GM19455 (cell line): ENCODE data around the gene OR13J1.

Experiments used
- ATAC-seq: cut with Tn5 transposase; IDR thresholded peaks from one replicate; pipeline ENCODE4 v1.9.1; 2021; ENCODE audit not compliant: unreplicated experiment

The OR13J1 gene

DNA sequence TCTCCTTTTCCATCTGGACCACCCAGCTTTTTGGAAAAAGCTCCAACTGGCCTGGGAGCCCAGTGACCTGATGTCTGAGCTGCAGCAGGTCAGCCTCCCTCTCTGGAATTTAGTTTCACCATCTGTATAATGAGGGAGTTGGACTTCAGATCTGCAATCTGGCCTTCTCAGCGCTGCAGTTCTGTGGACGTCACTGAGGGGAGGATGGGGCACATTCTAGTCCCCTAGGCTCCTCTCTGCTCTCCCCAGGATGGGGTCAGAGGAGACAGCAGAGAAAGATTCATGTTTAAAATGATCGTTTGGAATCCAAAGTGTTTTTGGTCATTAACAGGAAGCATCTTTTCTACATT lies 10.2 kb downstream of the OR13J1 start:
- ATAC-seq: no peak

DNA sequence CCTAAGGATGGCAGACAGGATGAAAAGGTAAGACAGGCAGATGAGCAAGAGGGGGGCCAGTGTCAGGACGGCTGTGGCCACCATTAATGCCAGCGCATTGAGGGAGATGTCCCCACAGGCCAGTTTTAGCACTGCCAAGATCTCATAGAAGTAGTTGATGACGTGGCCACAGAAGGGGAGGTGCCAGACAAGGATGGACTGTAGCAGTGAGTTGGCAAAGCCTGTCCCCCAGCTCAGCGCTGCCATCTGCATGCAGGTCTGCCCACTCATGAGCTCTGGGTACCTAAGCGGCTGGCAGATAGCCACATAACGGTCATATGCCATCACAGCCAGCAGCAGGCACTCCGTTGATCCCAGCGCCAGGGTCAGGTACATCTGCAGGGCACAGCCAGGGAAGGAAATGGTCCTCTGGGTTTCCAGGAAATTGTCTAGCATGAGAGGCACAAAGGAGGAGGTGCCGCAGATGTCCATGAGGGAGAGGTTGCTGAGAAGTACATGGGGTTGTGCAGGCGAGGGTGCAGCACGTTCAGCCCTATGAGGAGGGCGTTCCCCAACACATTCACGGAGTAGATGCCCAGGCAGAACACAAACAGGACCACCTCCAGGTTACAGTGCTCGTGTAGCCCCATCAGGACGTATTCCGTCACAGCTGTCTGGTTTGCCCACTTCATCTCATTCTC lies 10.8 kb downstream of the OR13J1 start:
- ATAC-seq: no peak

DNA sequence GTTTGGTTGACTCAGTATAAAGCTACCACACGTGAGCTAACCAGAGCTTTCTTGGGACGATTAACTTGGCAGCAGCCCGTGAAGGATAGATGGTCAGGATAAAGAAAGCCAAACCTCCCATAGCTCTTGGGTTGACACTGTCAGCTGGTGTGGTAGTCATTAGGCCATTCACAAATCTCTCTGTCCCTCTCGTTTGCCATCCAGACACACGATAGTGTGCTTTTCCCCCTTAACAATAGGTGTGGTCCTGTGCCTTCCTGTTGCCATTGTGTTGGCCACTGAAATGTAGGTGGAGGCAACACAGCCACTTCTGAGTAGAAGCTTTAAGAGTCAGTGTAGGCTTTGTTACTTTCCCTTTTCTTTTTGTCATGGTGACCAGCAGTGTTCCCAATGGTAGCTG lies 11.7 kb downstream of the OR13J1 start:
- no peak for ATAC-seq

DNA sequence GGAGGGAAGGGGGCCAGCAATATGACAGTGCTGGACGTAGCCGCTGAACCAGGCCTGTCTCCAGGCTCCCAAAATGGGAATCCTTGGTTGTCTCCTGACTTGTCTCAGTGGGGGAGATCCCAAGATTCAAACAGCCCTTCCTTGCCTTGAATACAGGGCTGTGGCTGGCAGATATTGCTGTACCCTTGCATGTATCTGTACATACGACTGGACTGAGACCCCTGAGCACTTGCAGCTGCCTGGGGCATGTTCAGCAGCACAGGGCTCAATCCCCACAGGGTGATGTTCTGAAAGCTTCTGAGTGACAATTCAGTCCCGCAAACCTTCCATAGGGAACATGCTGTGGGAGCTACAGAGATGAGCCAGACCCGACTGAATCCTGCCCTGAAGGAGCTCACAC lies 13.3 kb downstream of the OR13J1 start:
- no peak for ATAC-seq

DNA sequence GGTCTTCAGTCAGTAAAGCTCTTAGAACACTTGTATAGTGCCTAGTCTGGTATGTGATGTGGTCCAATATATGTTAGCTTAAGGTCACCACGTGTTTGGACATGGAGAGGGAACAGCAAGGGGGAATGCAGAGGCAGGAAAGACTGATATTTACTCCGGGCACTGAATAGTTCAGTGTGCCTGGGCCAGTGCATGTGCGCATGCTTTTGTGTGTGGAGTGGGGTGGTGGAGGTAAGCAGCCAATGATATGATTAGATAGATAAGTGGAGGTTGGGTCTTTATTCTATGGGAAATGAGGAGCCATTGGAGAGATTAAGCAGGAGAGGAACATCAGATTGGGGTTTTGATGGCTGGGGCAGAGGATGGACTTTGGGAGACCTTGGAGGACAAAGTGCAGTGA lies 14.0 kb downstream of the OR13J1 start:
- no peak for ATAC-seq

DNA sequence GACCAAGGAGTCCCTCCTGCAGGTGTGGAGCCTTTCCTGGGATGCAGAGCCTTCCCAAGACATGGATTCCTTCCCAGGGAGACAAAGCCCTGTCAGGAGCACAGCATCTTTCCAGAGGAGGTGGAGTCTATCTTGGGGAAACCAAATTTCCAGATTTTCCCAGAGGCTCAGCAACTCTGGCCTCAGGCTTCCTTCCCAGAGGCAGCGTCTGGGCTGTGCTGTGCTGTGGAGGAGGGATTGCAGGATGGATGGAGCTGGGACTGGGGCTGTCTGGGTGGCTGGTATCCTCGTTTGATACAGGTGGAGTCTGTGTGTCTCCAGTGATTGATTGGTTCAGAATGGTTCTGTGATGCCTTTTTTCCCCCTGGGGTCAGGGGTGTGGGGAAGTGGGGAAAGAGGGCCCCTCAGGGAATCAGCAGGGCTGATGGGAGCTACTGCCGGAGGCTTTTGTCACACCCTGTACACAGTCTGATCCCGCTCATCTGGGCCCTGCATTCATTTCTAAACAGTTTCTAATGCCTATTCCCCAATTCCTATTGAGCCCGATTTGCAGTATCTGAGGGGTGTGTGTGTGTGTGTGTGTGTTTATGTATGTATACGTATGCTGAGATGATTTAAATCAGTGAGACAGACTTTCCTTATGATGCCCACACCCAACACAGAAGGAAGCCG lies 16.0 kb downstream of the OR13J1 start:
- no peak for ATAC-seq

DNA sequence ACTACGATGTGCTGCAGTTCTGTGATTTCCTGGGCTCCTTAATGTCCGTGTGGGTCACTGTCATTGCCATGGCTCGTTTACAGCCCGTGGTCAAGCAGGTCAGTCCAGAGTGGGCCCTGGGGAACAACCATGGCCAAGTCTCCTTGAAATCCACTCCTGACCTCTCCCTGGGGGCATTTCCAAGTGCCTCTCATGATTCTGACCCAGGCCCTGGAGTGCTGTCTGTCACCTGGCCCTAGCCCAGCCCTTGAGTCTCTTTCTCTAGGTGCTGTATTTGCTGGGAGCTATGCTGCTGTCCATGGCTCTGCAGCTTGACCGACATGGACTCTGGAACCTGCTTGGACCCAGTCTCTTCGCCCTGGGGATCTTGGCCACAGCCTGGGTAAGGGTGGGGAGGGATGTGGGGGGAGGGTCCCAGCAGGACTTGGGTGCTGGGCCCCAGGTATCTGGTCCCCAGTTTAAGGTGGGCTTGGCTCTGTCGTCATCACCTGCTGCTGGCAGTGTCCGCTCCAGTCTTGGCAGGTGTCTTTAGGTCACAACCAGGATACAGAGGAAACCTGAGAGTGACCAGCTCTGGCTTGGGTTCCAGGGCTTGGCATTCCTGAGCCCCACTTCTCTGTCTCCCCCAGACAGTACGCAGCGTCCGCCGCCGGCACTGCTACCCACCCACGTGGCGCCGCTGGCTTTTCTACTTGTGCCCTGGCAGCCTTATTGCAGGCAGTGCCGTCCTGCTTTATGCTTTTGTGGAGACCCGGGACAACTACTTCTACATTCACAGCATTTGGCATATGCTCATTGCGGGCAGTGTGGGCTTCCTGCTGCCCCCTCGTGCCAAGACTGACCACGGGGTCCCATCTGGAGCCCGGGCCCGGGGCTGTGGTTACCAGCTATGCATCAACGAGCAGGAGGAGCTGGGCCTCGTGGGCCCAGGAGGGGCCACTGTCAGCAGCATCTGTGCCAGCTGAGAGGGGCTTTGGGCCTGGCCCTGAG lies 17.0 kb downstream of the OR13J1 start:
- no peak for ATAC-seq

DNA sequence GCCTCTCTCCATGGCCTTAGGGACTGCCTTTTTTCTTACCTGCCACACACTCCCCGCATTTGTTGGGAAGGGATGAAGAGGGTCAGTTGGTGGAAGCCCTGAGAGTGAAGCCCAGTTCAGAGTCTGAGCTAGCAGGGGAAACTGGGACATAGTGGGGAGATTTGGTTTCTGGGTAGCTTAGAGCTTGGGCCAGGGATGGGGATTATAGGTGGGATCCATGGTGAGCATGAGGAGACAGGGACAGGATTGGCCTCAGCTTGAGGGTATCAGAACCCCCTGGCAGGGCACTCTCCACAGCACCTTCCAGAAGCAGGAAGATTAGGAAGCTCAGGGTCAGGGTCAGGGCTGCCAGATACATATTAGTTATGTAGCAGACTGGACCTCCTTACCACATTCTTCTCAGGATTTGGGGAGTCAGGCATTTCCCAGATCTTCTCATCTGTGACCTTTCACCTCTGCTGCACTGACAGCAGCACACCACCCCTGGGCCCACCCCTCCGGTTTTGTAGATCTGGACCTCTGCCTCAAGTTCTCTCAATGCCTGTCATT lies 17.9 kb downstream of the OR13J1 start:
- ATAC-seq: no peak

DNA sequence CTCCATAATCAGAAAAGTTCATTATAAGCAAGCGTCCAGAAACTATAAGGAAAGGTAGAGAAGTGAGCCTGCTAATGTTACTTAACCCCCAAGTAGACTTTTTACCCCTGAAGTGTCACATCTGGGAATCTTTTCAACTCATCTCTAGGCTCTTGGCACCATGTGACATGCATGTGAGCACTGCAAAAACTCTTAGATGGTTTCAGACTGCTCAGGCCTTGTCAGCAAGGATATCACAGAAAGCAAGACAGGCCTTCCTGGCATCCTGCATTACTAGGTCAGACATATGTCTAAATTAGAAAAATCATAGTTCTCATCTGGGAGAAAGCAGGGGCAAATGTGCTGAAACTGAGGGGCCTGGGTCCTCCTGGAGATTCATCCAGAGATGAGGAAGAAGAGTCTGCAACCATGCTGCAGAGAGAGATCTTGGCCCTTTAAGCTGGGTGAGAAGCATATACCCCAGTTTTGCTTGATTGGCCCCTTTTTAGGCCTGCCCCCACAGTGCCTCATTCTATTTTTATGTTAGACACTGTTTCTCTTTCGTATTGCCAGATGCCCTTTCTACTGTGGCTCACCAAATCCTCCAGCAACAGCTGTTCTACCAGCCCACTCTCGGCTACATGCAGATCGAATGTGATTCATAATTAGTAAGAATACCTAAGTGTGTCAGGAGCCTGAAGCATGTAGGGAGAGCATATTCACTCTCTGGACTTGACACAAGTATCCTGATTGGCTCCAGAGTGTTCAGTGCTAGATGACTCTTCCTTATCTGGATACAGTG lies 22.2 kb downstream of the OR13J1 start:
- peak; percentile 85 for ATAC-seq

DNA sequence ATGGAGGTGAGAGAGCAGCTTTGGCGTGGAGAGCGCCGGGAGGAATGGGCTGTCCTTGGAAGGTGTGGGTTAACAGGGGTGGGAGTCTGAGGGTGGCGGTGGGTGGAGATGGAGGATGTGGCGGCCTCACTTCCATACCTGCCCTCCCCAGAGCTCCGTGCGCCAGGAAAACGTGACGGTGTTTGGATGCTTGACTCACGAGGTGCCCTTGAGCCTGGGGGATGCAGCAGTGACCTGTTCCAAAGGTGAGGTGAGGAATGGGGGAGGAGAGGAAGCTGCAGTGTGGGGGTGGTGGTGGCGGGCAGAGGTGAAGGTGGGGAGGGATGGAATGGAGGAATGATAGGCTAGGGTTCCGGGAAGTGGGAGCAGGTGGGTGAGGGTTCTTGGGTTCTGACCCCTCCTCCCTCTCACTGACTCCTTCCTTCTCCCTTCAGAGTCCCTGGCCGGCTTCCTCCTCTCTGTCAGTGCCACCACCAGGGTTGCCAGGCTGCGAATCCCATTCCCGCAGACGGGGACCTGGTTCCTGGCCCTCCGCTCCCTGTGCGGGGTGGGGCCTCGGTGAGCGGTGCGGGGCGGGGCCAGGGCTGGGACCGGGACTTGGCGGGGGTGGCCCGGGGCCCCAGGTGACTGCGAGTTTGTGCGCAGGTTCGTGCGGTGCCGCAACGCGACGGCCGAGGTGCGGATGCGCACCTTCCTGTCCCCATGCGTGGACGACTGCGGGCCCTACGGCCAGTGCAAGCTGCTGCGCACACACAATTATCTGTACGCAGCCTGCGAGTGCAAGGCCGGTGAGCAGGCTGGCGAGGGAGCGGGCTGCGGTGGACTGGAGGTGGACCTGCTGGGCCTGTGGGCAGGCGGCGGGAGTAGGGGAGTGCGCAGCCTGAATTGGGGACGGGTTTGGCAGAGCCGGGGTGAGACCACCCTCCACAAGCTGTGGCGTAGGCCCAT lies 24.1 kb downstream of the OR13J1 start:
- no peak for ATAC-seq

DNA sequence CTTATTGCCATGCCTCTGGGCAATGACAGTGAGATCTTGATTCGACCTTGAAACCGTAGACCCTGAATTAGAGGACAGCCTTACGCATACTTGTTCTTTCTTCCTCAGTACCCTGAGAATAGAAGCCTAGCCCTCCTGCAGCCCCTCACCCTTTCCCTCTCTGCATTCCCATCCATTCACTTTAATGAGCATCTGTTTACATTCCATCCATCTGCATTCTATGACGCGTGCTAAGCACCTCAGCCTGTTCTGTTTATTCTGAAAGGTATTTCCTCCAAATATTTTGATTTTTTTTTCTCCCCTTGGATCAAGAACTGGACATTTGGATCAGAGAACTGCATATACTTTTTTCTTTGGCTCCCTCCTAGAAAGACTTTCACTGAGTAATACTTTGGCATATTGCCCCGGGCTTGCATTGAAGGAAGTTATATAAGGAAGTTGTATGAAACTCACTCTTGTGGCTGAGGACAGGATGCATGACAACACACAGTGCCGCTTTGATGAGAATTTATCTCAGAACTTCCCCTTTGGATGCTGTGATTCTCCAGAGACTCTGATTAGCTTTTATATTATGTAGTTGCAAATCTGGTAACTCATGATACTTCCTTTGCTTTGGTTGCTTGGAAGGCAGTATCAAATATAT lies 25.5 kb downstream of the OR13J1 start:
- no peak for ATAC-seq

DNA sequence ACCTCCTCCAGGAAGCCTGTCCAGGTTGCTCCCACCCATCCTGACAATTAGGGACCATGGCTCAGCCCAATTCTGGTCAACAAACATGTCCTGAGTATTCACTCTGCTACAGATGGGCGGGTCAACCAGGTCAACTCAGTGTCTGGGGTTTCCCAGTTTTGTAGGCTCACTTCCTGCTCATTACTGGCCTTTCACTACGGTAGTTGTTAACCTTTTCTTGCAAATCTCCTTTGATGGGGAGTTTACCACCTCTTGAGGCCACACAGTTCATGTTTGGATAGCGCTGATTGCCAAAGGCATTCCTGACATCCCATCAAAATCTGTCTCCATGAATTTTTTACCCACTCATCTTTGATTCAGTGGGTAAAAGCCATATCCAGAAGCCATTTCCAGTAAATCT lies 27.4 kb downstream of the OR13J1 start:
- peak; percentile 63 for ATAC-seq

DNA sequence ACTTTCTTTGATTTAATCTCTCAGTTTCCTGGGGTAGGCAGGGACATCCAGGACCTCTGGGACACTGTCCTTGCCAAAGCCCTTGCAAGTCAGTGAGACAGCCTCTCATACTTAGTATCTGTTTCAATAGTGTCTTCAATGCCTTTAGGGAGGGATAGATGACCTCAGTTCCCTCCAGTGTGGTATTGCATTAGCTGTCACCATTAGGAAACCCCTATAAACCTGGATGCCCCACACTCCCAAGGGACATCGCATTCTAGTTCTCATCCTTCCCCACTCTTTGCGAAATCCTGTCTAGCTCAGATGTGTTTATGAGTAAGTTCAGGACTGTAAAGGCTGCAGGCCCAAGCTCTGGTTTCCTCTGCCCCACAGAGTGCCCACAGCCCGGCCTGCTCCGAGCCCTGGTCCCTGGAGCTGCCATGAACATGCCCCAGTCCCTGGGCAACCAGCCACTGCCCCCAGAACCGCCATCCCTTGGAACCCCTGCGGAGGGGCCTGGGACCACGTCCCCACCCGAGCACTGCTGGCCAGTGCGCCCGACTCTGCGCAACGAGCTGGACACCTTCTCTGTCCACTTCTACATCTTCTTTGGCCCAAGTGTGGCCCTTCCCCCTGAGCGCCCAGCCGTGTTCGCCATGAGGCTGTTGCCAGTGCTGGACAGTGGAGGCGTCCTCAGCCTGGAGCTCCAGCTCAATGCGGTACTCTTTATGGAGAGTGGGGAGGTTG lies 28.0 kb downstream of the OR13J1 start:
- ATAC-seq: no peak

DNA sequence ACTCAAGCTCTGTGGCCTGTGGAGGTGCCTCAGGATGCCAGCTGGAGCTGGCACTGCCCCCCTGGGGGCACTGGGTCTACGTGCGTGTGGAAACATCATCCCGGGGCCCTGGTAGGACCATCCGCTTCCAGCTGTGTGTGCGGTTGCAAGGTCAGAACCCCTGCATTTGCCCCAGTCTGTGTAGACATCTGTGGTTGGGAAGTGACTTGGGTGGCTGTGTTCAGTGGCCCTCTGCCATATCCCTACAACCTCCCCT lies 28.6 kb downstream of the OR13J1 start:
- ATAC-seq: no peak

DNA sequence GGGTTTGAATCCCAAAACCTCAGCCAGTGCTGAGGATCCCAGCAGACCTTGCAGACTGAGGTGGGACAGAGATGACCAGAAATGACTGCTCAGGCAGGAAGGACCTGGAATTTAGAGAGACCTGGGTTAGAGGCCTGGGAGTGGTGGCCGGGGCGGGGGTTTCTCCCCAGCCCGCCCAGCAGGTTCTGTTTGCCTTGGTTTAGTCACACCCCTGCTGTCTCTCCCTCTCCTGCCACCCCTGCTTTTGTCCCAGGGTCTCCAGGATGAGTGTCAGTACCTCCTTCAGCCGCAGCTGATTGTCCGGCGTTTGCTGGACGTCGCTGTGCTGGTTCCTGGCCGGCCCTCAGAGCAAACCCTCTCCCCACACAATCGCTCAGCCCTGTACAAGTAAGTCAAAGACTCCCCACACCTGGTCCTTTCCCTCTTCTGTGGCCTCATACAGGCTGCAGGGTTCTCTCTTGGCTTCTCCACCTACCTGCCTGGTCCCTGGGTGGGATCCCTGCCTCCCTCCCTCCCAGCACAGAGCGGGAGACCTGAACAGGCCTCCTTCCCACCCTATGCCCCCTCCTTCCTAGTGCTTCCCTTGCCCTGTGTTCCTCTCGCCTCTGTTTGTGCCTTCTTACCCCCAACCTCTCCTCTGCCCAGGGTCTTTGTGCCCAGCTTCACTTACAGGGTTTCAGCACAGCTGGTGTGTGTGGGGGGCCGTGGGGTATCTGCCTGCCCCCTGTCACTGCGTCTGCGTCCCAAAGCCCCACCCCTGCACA lies 29.1 kb downstream of the OR13J1 start:
- ATAC-seq: no peak

DNA sequence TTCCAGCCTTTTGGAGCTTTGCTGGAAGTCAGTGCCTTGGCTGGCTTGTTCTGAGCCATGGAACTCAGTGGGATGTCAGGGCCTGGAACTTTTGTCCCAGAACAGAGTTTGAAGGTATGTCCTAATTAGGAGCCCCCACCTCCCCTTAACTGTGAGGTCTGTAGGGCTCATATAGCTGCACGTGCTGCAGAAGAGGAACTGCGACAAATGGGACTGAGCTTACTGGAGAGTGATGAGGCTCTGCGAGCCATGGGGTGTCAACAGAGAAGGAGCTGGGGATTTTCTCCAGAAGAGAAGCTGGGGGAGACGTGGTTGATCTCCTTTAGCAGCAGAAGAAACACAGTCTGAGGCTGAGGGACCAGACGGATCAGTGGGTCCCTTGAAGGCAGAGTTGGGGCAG lies 30.3 kb downstream of the OR13J1 start:
- ATAC-seq: no peak

DNA sequence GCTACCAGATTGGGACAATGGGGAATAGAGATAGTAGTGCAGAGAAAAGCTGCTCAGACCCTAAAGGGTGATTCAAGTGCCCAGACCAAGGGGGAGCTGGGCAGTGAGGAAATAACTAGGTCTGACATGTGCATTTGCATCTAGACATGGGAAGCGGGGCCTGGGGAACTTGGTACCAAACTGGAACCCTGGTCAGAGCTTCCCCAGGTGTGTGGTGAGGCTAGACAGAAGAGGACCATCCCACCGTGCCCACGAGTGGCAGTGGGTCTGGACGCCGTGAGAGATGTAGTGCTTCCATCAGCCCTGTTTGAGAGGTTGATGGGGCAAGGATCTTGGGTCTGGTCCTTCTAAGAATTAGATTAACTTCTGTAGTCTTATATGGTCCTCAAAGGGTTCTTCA lies 33.6 kb downstream of the OR13J1 start:
- ATAC-seq: no peak

DNA sequence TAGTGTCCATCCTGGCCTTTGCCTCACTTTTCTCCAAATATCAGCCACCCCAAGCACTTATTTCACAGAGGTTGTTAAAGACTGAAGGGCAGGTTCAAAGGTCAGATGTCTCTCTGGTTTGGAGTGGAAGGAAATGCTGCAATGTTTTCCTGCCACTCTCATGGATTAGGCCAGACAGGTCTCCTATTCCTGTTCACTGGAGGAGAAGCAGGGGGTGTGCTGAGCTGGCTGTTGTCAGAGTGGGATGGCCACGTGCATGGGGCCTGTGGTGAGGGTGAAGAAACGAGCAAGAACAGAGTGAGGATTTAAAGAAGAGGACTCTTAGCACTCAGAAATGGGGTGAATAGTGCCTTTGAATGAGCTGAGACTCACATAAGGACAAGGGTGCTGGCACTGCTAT lies 34.4 kb downstream of the OR13J1 start:
- ATAC-seq: no peak
